K562 (cell line): ENCODE data around the gene TTC13. TPM values are rescaled to one million over a fixed set of nuclear protein-coding genes. Genes with fewer than 3 reads are reported as not detected.
A peak's percentile ranks its signal among the peaks of the same experiment; 100 is the strongest.

ENCODE experiments used
- ATAC-seq: fragments of 200-7000 bp; cut with Tn5 transposase; 3 replicates; pipeline ENCODE4 v1.9.1; 2020; ENCODE audit warnings: moderate library complexity
- BruUV-seq: library from RNA; stranded (reverse); fragments of 400-500 nt; replicated peaks from 2 replicates; lab custom pipeline; 2021; lab: Mats Ljungman, UMichigan
- CTCF ChIA-PET: fragments of 300-600 bp; formaldehyde crosslinking; extraction: SDS; loops from one replicate; lab custom pipeline; 2021; ENCODE audit warnings: low intra/inter-chr PET ratio; lab: Yijun Ruan, JAX
- POLR2A ChIA-PET: fragments of 300-600, 350-650 bp; sonication (Branson Sonifier 250); formaldehyde crosslinking; extraction: SDS; loops from one replicate; lab custom pipeline; 2021; ENCODE audit warnings: antibody characterized with exemption, inconsistent platforms; lab: Yijun Ruan, JAX
- DNase-seq, 4 experiments: peaks; one replicate each; pipeline versions ENCODE4 v3.0.0 to v3.0.0-alpha.2; 2011 to 2018; ENCODE audit warnings: low spot score in 3 of 4, mixed read lengths in 3 of 4; ENCODE audit errors: extremely low read depth in 1 of 4
- FAIRE-seq: peaks from 2 replicates; lab custom pipeline; 2011; peaks lifted over from hg19 to GRCh38; lab: Jason Lieb, UNC
- H2AFZ ChIP-seq: 2 replicates; pipeline ENCODE4 v1.6.0; 2011; ENCODE audit warnings: low read depth, low read length, control low read depth, inconsistent platforms
- H3K27ac ChIP-seq: fragments of 200-600 bp; 3 replicates; pipeline ENCODE4 v1.8.0; 2011; ENCODE audit warnings: low read depth, mild to moderate bottlenecking, control low read depth, inconsistent platforms, low read length, moderate library complexity, mixed read lengths; ENCODE audit errors: extremely low read depth
- H3K27me3 ChIP-seq, 2 experiments: fragments of 300-600 bp in 1 of 2; 2 replicates in 1 of 2; 3 replicates in 1 of 2; pipeline versions ENCODE4 v1.6.0 to v1.8.0; 2011; ENCODE audit warnings: inconsistent platforms in 2 of 2, low read length in 2 of 2, mild to moderate bottlenecking in 1 of 2, mixed read lengths in 1 of 2, moderate library complexity in 1 of 2; ENCODE audit not compliant: control insufficient read depth in 2 of 2, insufficient read depth in 2 of 2
- H3K36me3 ChIP-seq: fragments of 300-600 bp; 3 replicates; pipeline ENCODE4 v1.8.0; 2011; ENCODE audit warnings: mild to moderate bottlenecking, low read length, inconsistent platforms; ENCODE audit not compliant: control insufficient read depth, insufficient read depth
- H3K4me1 ChIP-seq, 2 experiments: fragments of 200-600 bp in 1 of 2; replicated peaks in 1 of 2; 2 replicates in 1 of 2; 3 replicates in 1 of 2; pipeline versions ENCODE4 v1.5.1 to v1.8.0; 2011; ENCODE audit warnings: inconsistent platforms in 2 of 2, low read length in 2 of 2, mild to moderate bottlenecking in 1 of 2, mixed read lengths in 1 of 2, moderate library complexity in 1 of 2; ENCODE audit not compliant: control insufficient read depth in 2 of 2, insufficient read depth in 2 of 2
- H3K4me2 ChIP-seq: 2 replicates; pipeline ENCODE4 v1.6.1; 2011; ENCODE audit warnings: low read length, control low read depth, inconsistent platforms, mixed read lengths; ENCODE audit not compliant: insufficient read depth
- H3K4me3 ChIP-seq: fragments of 200-600 bp; sonication (generic), shearing (Covaris generic); 2 replicates; pipeline ENCODE4 v1.5.1; 2016; ENCODE audit warnings: control low read depth, inconsistent platforms
- H3K79me2 ChIP-seq: fragments of 200-600 bp; 3 replicates; pipeline ENCODE4 v1.8.0; 2011; ENCODE audit warnings: low read length, inconsistent platforms; ENCODE audit not compliant: control insufficient read depth, insufficient read depth
- H3K9ac ChIP-seq, 2 experiments: 2 replicates each; pipeline versions ENCODE4 v1.6.0 to v1.6.1; 2011; ENCODE audit warnings: low read depth in 2 of 2, low read length in 2 of 2, control low read depth in 1 of 2, inconsistent platforms in 1 of 2, mild to moderate bottlenecking in 1 of 2, mixed read lengths in 1 of 2; ENCODE audit not compliant: insufficient read depth in 1 of 2
- H3K9me1 ChIP-seq: one replicate; pipeline ENCODE4 v1.6.0; 2011; ENCODE audit warnings: inconsistent platforms, mild to moderate bottlenecking, low read length, moderate library complexity; ENCODE audit not compliant: control insufficient read depth, insufficient read depth
- H3K9me3 ChIP-seq: replicated peaks from 2 replicates; pipeline ENCODE4 v1.5.1; 2011; ENCODE audit warnings: low read depth, low read length, inconsistent platforms; ENCODE audit not compliant: control insufficient read depth, insufficient read depth
- H4K20me1 ChIP-seq: replicated peaks from 2 replicates; pipeline ENCODE4 v1.6.1; 2011; ENCODE audit warnings: low read length, inconsistent platforms, mixed read lengths; ENCODE audit not compliant: control insufficient read depth, insufficient read depth
- ATF1 ChIP-seq, 2 experiments: fragments of 450-650 bp in 1 of 2; IDR thresholded peaks; 2 replicates each; pipeline ENCODE4 v1.6.1; 2016; ENCODE audit warnings: missing compliant biosample characterization in 1 of 2, missing genetic modification characterization in 1 of 2
- JUN ChIP-seq, 2 experiments: sonication (generic) in 1 of 2; formaldehyde crosslinking in 1 of 2; IDR thresholded peaks; 2 replicates each; pipeline versions ENCODE4 v1.6.1 to v1.8.0; 2012 to 2022; ENCODE audit warnings: borderline replicate concordance in 2 of 2, mild to moderate bottlenecking in 2 of 2, improper control_type of control experiment in 1 of 2, low read depth in 1 of 2, low read length in 1 of 2, missing genetic modification reagents in 1 of 2
- POLR2B ChIP-seq: fragments of 450-650 bp; IDR thresholded peaks from 2 replicates; pipeline ENCODE4 v1.6.1; 2018; ENCODE audit warnings: low read depth; ENCODE audit not compliant: partially characterized antibody
- POU5F1 ChIP-seq: fragments of 150-350 bp; IDR thresholded peaks from 2 replicates; pipeline ENCODE4 v1.6.1; 2014; ENCODE audit warnings: borderline replicate concordance, low read length, low read depth, mild to moderate bottlenecking; ENCODE audit not compliant: partially characterized antibody
- ZNF316 ChIP-seq: fragments of 450-650 bp; IDR thresholded peaks from 2 replicates; pipeline ENCODE4 v1.6.1; 2016
- WGBS: fragments of 100-300 bp; shearing (Covaris generic); methylation state at CpG from one replicate; pipeline ENCODE4 v1.1.6; 2016; ENCODE audit warnings: low coverage, mixed read lengths; ENCODE audit not compliant: insufficient coverage; ENCODE audit errors: missing lambda C conversion rate; 5-methylcytosine and 5-hydroxymethylcytosine counted together
- in situ Hi-C: fragments of 300-500 bp; cut with MboI; formaldehyde crosslinking; loops from 4 replicates; pipeline ENCODE4 v1.15.0; 2018; ENCODE audit warnings: inconsistent platforms, mixed read lengths
- intact Hi-C: fragments of 100-400 bp; cut with micrococcal nuclease; formaldehyde crosslinking; loops from 2 replicates; pipeline ENCODE4 v1.14.2; 2022
- polyA plus RNA-seq, 8 experiments: library from polyadenylated mRNA; depleted of rRNA in 4 of 8; stranded (reverse) in 5 of 8; unstranded in 3 of 8; fragments of >200 nt; fragmentation: Nextera tagmentation in 2 of 8; fragmentation: Illumina TruSeq in 1 of 8; extraction: Ambion mirVana in 2 of 8; extraction: Trizol in 1 of 8; gene quantifications; 2 replicates each; pipeline versions ENCODE4 v1.2.1 to v1.2.3, GENCODE V29; 2011 to 2014; ENCODE audit warnings: inconsistent platforms in 1 of 8, missing spikeins in 1 of 8
- total RNA-seq, 7 experiments: library from RNA; depleted of rRNA in 6 of 7; stranded (reverse); fragments of >200 nt in 6 of 7; fragmentation: Illumina TruSeq in 2 of 7; extraction: Trizol in 2 of 7; gene quantifications; 2 replicates each; pipeline versions ENCODE4 v1.2.1 to v1.2.3, GENCODE V29; 2011 to 2021; ENCODE audit warnings: low replicate concordance in 1 of 7
- TF ChIP-seq, protein P1 (sequence below): fragments of 450-650 bp; IDR thresholded peaks from 2 replicates; pipeline ENCODE4 v1.6.1; 2017; ENCODE audit warnings: antibody characterized with exemption, mild to moderate bottlenecking
- TF ChIP-seq, protein P2 (sequence below), 2 experiments: IDR thresholded peaks in 1 of 2; conservative IDR thresholded peaks in 1 of 2; 2 replicates each; pipeline ENCODE4 v1.6.1; 2016; ENCODE audit warnings: low read depth in 2 of 2, mild to moderate bottlenecking in 1 of 2, missing compliant biosample characterization in 1 of 2, missing genetic modification characterization in 1 of 2, moderate library complexity in 1 of 2

TTC13 gene
- total and polyA plus RNA-seq, 9 of the 15 experiments (the other 6 are each of a cell fraction or from before 2014, with no cell fraction given) = 1.7 to 13.8 (median 9.6) TPM

- Histone ChIP-seq H3K4me1 (no peaks in the 10 kb centered on the region), H3K9ac (no peak overlapping the region), H3K79me2 (no peaks in the 10 kb centered on the region), H3K9me1 (no peaks in the 10 kb centered on the region), H3K36me3 (no peaks in the 10 kb centered on the region), H3K27me3 (no peaks in the 10 kb centered on the region; a peak in 1 of 5 replicates), H2AFZ (no peak overlapping the region), H3K4me3 (no peak overlapping the region), H3K4me2 (no peak overlapping the region), H4K20me1 (no peaks in the 10 kb centered on the region), H3K27ac (no peak overlapping the region), H3K9me3 (no peaks in the 10 kb centered on the region)
- no TSS peak for BruUV-seq
- in situ Hi-C loops (no loop called here), intact Hi-C loops (loop anchor here (10.0 kb wide), 1 partner anchor 217 kb away; no protein-coding TSS in a partner anchor)
- no peak for DNase-seq
- ChIA-PET POLR2A (no interaction called here), CTCF (no interaction called here)
- ATAC-seq = no peak
- no peak for FAIRE-seq
- WGBS = 38% methylated on average over 5 of the region's 5 CpGs
- TF ChIP-seq JUN (IDR thresholded peaks at IDR 0.05; ENCODE audit: borderline replicate concordance, low read depth, low read length) (no peak), JUN (CRISPR knock-in tag; IDR thresholded peaks at IDR 0.05; ENCODE audit: borderline replicate concordance) (0 out of 2 replicates have a peak, but pooled peaks have one; percentile 25), POLR2B (no peak)
These were observed 33.3 kb upstream of the TTC13 start for GRCh38 chr1:231011963-231012362.

DNA sequence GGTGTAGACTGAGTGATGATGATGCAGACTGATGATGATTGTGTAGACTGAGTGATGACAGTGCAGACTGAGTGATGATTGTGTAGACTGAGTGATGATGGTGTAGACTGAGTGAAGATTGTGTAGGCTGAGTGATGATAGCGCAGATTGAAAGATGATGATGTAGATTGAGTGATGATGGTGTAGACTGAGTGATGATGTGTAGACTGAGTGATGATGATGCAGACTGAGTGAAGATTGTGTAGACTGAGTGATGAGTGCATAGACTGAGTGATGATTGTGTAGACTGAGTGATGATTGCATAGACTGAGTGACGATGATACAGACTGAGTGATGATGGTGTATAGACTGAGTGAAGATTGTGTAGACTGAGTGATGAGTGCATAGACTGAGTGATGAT, 32.7 kb upstream of the TTC13 start:
- in situ Hi-C loops (no loop called here), intact Hi-C loops (loop anchor here (10.0 kb wide), 1 partner anchor 217 kb away; no protein-coding TSS in a partner anchor)
- Histone ChIP-seq H3K4me2 (no peak overlapping the region), H3K4me3 (no peak overlapping the region), H3K36me3 (no peaks in the 10 kb centered on the region), H3K9me3 (no peaks in the 10 kb centered on the region; the same call in 1 of the 2 replicates), H3K9ac (no peak overlapping the region), H3K4me1 (no peaks in the 10 kb centered on the region), H3K9me1 (no peaks in the 10 kb centered on the region), H4K20me1 (no peaks in the 10 kb centered on the region), H2AFZ (no peak overlapping the region), H3K27me3 (no peaks in the 10 kb centered on the region; a peak in 1 of 5 replicates), H3K27ac (no peak overlapping the region), H3K79me2 (no peaks in the 10 kb centered on the region)
- 9% methylated on average over 2 of the region's 2 CpGs for WGBS
- DNase-seq = no peak
- FAIRE-seq = peak; percentile 23
- CTCF ChIA-PET = no interaction called here
- no TSS peak for BruUV-seq
- ATAC-seq = no peak
- POLR2A ChIA-PET = no interaction called here
- TF ChIP-seq POU5F1 (no peak), ATF1 (CRISPR knock-in tag; IDR thresholded peaks at IDR 0.05) (no peak), ATF1 (tag; IDR thresholded peaks at IDR 0.05) (peak; percentile 43; the same call in 1 of the 2 replicates), ZNF316 (peak; percentile 47; the same call in 1 of the 2 replicates)
- TF ChIP-seq, protein P1, sequence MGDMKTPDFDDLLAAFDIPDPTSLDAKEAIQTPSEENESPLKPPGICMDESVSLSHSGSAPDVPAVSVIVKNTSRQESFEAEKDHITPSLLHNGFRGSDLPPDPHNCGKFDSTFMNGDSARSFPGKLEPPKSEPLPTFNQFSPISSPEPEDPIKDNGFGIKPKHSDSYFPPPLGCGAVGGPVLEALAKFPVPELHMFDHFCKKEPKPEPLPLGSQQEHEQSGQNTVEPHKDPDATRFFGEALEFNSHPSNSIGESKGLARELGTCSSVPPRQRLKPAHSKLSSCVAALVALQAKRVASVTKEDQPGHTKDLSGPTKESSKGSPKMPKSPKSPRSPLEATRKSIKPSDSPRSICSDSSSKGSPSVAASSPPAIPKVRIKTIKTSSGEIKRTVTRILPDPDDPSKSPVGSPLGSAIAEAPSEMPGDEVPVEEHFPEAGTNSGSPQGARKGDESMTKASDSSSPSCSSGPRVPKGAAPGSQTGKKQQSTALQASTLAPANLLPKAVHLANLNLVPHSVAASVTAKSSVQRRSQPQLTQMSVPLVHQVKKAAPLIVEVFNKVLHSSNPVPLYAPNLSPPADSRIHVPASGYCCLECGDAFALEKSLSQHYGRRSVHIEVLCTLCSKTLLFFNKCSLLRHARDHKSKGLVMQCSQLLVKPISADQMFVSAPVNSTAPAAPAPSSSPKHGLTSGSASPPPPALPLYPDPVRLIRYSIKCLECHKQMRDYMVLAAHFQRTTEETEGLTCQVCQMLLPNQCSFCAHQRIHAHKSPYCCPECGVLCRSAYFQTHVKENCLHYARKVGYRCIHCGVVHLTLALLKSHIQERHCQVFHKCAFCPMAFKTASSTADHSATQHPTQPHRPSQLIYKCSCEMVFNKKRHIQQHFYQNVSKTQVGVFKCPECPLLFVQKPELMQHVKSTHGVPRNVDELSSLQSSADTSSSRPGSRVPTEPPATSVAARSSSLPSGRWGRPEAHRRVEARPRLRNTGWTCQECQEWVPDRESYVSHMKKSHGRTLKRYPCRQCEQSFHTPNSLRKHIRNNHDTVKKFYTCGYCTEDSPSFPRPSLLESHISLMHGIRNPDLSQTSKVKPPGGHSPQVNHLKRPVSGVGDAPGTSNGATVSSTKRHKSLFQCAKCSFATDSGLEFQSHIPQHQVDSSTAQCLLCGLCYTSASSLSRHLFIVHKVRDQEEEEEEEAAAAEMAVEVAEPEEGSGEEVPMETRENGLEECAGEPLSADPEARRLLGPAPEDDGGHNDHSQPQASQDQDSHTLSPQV = no peak
- TF ChIP-seq, protein P2, sequence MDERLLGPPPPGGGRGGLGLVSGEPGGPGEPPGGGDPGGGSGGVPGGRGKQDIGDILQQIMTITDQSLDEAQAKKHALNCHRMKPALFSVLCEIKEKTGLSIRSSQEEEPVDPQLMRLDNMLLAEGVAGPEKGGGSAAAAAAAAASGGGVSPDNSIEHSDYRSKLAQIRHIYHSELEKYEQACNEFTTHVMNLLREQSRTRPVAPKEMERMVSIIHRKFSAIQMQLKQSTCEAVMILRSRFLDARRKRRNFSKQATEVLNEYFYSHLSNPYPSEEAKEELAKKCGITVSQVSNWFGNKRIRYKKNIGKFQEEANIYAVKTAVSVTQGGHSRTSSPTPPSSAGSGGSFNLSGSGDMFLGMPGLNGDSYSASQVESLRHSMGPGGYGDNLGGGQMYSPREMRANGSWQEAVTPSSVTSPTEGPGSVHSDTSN (CRISPR knock-in tag; IDR thresholded peaks at IDR 0.05; ENCODE audit: low read depth) = no peak
- TF ChIP-seq, protein P2 (tag; conservative IDR thresholded peaks at IDR 0.05; ENCODE audit: low read depth) = peak; percentile 89
